IPS-NIHi7 (cell line): ENCODE data around the gene PTP4A1.
"Not testable (repeated sequence)": the region's sequence is repeated elsewhere in the genome, so short reads cannot be mapped to it uniquely, and the experiment has no call there.

Source experiments
- DNase-seq: peaks from one replicate; pipeline ENCODE4 v3.0.0; 2012; ENCODE audit warnings: mixed read lengths; ENCODE audit errors: extremely low spot score

The PTP4A1 gene

GRCh38 chr6:63572044-63572746, at the start of gene PTP4A1, which contains the start of gene LOC128125822:
Gene PTP4A1 (plus strand): TSS chr6:63572480. CDS start chr6:63576881, 4,401 bp downstream.
Gene LOC128125822 (plus strand): TSS chr6:63572480.
- peak; percentile 96 for DNase-seq

DNA sequence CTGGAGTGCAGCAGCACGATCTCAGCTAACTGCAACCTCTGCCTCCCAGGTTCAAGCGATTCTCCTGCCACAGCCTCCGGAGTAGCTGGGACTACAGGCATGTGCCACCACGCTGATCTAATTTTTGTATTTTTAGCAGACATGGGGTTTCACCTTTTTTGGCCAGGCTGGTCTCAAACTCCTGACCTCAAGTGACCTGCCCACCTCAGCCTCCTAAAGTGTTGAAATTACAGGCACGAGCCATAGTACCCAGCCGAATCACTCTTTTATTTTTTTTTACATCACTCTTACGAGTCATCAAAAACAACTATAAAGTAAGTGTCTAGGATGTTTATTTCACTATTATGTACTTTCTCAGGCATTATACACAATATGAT, 49.4 kb upstream of the PTP4A1 start:
- DNase-seq = not testable (repeated sequence)

GRCh38 chr6:63523630-63524029, 48.6 kb upstream of the PTP4A1 start:
- no peak for DNase-seq

- DNase-seq = peak; percentile 37
Observed at GRCh38 chr6:63525186-63525878, 46.9 kb upstream of the PTP4A1 start.

DNA sequence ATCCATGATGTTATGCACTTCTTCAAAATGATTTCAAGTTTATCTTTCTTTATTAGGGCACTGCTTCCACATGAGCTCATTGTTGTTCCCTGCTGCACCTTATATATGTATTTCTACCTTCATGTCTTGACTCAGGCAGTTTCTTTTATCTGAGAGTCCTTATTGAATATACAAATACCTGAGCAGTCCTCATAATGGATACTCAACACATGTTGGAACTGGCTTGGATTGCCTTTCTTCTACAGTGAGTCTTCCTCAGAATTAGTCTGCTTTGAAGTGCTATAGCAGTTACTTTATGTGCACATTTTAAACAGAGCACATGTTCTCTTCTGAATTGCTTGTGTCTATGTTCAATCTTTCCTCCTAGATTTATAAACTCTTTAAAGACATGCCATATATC, 45.3 kb upstream of the PTP4A1 start:
- DNase-seq = no peak

- DNase-seq = peak; percentile 20
Observed at GRCh38 chr6:63527658-63528514, 44.4 kb upstream of the PTP4A1 start.

GRCh38 chr6:63529498-63529897, 42.8 kb upstream of the PTP4A1 start:
- DNase-seq = no peak

GRCh38 chr6:63530182-63530581, 42.1 kb upstream of the PTP4A1 start:
- DNase-seq = no peak

- DNase-seq = no peak
Observed at GRCh38 chr6:63530991-63531390, 41.3 kb upstream of the PTP4A1 start.

- no peak for DNase-seq
Observed at GRCh38 chr6:63533026-63533425, 39.3 kb upstream of the PTP4A1 start.

- no peak for DNase-seq
Observed at GRCh38 chr6:63533952-63534351, 38.3 kb upstream of the PTP4A1 start.

DNA sequence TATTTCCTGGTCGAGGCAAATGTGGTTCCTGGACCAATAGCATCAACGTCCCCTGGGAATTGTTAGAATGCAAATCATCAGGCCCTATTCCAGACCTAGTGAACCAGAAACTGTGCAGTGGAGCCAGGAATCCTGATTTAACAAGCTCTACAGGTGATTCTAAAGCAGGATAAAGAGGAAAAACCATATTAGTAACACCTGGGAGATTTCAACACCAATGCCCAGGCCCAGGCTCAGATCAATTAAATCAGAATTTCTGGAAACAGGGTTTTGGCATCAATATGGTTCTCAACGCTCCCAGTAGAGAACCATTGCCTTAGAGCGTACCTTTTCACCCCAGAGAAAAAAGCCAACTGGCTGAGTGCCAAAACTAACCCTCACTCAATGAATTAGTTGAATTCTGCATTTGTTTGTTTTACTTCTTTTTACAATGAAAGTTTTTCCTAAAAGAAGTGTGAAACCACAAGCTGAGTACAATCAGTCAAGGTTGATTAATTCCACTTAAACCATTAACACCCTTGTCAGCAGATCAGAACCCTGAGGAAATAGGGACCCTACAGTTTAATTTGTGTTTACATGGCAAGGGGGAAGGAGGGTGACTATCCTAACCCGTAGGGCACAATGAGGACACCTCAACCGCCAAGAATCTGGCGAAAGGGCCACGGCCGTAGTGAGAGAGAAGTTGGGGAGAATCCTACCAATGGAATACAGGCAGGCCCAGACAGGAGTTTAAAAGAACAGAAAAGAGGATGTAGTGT, 34.9 kb upstream of the PTP4A1 start:
- peak; percentile 13 for DNase-seq

DNA sequence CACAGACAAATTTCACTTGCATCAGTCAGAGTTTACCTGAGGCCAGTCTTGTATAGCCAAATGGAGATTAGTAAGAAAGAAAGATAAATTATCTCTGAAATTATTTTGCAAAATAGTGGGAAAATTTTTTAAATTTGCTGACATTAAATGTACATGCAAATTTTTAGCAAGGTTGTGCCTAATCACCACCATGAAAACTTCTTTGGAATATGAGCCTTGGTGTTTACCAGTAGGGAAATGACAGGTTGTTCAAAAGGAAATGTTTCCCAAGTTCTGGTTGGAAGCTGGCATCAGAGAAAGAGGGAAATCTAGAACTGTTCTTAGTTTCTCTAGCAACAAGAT, 34.4 kb upstream of the PTP4A1 start:
- no peak for DNase-seq

GRCh38 chr6:63538550-63538949, 33.7 kb upstream of the PTP4A1 start:
- DNase-seq = no peak

DNA sequence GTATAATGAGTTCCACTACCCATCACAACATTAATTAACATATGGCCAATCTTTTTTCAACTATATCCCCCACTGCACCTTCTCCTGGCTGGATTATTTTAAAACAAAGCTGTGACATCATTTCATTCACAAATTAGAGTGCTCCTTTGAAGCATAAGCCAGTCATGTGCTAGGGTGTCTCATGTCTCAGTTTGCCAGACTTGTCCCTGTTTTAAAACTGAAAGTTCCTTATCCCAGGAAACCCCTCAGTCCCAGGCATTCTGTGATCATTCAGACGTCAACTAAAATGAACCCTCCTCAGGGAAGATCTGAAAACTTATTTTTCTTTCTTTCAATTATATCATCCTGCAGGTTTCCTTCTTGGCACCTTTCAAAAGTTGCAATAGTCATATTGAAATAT, 29.3 kb upstream of the PTP4A1 start:
- no peak for DNase-seq

DNA sequence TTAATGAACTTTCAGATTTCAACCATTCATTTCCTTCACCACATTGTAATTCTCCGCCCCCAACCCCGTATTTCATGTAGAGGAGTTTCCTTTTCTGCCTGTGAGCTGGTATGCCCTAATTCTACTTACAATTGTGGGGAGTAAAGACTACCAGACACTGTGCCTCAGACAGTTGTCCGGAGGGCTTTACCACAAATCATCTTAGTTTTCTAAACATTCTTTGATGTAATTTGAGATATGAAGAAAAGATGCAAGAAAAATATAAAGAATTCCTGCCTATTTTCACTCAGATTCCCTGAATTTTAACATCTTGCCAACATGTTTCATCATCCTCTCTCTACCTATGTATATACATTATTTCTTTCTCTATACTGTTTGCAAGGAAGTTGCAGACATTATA, 28.3 kb upstream of the PTP4A1 start:
- no peak for DNase-seq

DNA sequence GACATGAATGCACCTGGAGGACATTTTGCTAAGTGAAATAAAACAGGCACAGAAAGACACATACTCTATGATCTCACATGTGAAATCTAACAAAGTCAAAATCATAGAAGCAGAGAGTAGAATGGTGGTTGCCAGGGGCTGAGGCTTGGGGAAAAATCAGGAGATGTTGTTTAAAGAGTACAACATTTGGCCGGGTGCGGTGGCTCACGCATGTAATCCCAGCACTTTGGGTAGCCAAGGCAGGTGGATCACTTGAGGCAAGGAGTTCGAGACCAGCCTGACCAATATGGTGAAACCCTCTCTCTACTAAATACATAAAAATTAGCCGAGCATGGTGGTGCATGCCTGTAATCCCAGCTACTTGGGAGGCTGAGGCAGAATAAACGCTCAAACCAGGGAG, 26.0 kb upstream of the PTP4A1 start:
- no peak for DNase-seq

- DNase-seq = no peak
Observed at GRCh38 chr6:63546697-63547096, 25.6 kb upstream of the PTP4A1 start.

DNA sequence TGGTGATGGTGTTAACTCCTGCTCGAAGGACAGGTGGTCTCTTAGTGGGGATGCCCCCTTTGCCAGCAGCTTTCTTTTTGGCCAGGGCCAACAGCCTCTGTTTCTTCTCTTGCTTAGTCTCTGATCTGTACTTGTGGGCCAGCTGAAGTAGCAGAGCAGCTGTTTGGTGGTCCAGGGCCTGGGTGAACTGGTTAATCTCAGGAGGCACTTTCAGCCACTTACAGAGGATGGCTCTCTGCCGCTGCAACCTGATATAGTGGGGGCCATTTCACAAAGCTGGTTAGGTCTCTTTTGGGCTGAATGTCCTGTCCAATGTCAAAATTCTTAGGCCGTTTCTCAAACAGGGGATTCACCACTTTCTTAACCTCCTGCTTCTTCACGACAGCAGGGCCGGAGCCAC, 23.2 kb upstream of the PTP4A1 start:
- DNase-seq = no peak

- no peak for DNase-seq
Observed at GRCh38 chr6:63553208-63553607, 19.1 kb upstream of the PTP4A1 start.

DNA sequence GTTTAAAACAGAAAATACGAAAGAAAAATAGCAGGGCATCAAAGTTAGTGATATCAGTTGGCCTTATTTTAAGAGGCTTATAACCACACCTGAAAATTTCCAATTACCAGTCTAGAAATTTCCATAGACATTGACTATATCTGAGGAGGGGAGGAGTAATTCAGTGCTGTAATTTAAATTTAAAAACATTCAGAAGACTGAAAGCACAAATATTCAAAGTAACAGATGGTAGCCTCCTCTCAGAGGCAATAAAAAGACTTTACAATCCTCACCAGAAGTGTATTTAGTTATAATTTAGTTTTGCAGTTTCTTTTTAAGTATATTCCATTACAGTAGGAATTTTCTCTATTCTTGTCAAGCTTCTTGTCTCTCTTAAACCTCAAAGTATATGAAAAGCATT, 18.4 kb upstream of the PTP4A1 start:
- DNase-seq = no peak

- no peak for DNase-seq
Observed at GRCh38 chr6:63554782-63555181, 17.5 kb upstream of the PTP4A1 start.
